SK-N-SH (cell line): Measurements from ENCODE around the gene ZBTB47. TPM values are rescaled to one million over a fixed set of nuclear protein-coding genes. Genes with fewer than 3 reads are reported as not detected.
A peak's percentile ranks its signal among the peaks of the same experiment; 100 is the strongest.

ENCODE experiments used
- CTCF ChIA-PET: fragments of 300-600, 350-600 bp; formaldehyde crosslinking; extraction: SDS; loops from one replicate; lab custom pipeline; 2021; lab: Yijun Ruan, JAX
- POLR2A ChIA-PET: fragments of 350-600 bp; sonication (Branson Sonifier 250); formaldehyde crosslinking; extraction: SDS; loops from one replicate; lab custom pipeline; 2020; ENCODE audit warnings: antibody characterized with exemption, inconsistent platforms; lab: Yijun Ruan, JAX
- DNase-seq: peaks from one replicate; pipeline ENCODE4 v3.0.0; 2012
- H2AFZ ChIP-seq: fragments of 200-600 bp; sonication (generic); 2 replicates; pipeline ENCODE4 v1.8.1; 2016; ENCODE audit warnings: antibody characterized with exemption, mild to moderate bottlenecking, low read depth
- H3F3A ChIP-seq: fragments of 200-600 bp; sonication (generic); replicated peaks from 2 replicates; pipeline ENCODE3; 2016; ENCODE audit warnings: antibody characterized with exemption, mild to moderate bottlenecking; ENCODE audit not compliant: insufficient read depth
- H3K27ac ChIP-seq, 2 experiments: fragments of 200-500 bp in 1 of 2; fragments of 200-600 bp in 1 of 2; sonication (Bioruptor generic) in 1 of 2; sonication (generic), shearing (Covaris generic) in 1 of 2; 2 replicates each; pipeline versions ENCODE4 v1.5.1 to v1.6.1; 2014 to 2016; ENCODE audit warnings: low read depth in 2 of 2, inconsistent platforms in 1 of 2, low read length in 1 of 2, mild to moderate bottlenecking in 1 of 2, mixed read lengths in 1 of 2
- H3K27me3 ChIP-seq: fragments of 200-600 bp; sonication (generic), shearing (Covaris generic); 2 replicates; pipeline ENCODE4 v1.6.1; 2016; ENCODE audit warnings: mixed run types; ENCODE audit not compliant: insufficient read depth
- H3K36me3 ChIP-seq, 2 experiments: fragments of 200-500 bp in 1 of 2; fragments of 200-600 bp in 1 of 2; sonication (Bioruptor generic) in 1 of 2; sonication (generic) in 1 of 2; replicated peaks in 1 of 2; 2 replicates each; pipeline versions ENCODE3 to v1.5.1; 2014 to 2016; ENCODE audit warnings: low read length in 1 of 2, mild to moderate bottlenecking in 1 of 2; ENCODE audit not compliant: insufficient read depth in 2 of 2, control insufficient read depth in 1 of 2
- H3K4me1 ChIP-seq, 2 experiments: fragments of 200-500 bp in 1 of 2; fragments of 200-600 bp in 1 of 2; sonication (Bioruptor generic) in 1 of 2; sonication (generic), shearing (Covaris generic) in 1 of 2; 2 replicates each; pipeline versions ENCODE4 v1.5.1 to v1.6.1; 2014 to 2016; ENCODE audit warnings: low read depth in 1 of 2, low read length in 1 of 2, mixed run types in 1 of 2; ENCODE audit not compliant: insufficient read depth in 2 of 2, control insufficient read depth in 1 of 2
- H3K4me2 ChIP-seq: fragments of 200-600 bp; sonication (generic), shearing (Covaris generic); 2 replicates; pipeline ENCODE4 v1.6.1; 2017; ENCODE audit warnings: mixed run types
- H3K4me3 ChIP-seq, 2 experiments: fragments of 200-500 bp in 1 of 2; fragments of 200-600 bp in 1 of 2; sonication (Bioruptor generic) in 1 of 2; sonication (generic), shearing (Covaris generic) in 1 of 2; 2 replicates each; pipeline versions ENCODE4 v1.5.1 to v1.8.1; 2014 to 2016; ENCODE audit warnings: low read depth in 2 of 2, inconsistent platforms in 1 of 2, low read length in 1 of 2, mild to moderate bottlenecking in 1 of 2, mixed read lengths in 1 of 2, moderate library complexity in 1 of 2
- H3K79me2 ChIP-seq: fragments of 200-600 bp; sonication (generic); 2 replicates; pipeline ENCODE4 v1.8.1; 2017; ENCODE audit warnings: mild to moderate bottlenecking; ENCODE audit not compliant: insufficient read depth
- H3K9ac ChIP-seq: fragments of 200-600 bp; sonication (generic); 2 replicates; pipeline ENCODE4 v1.6.1; 2017; ENCODE audit warnings: mixed run types
- H3K9me2 ChIP-seq: fragments of 200-600 bp; sonication (generic); 2 replicates; pipeline ENCODE4 v1.6.1; 2017; ENCODE audit warnings: mixed run types
- H3K9me3 ChIP-seq: fragments of 200-600 bp; sonication (generic); 2 replicates; pipeline ENCODE4 v1.6.1; 2017; ENCODE audit warnings: mixed run types, mild to moderate bottlenecking, moderate library complexity
- H4K20me1 ChIP-seq: fragments of 200-600 bp; sonication (generic); 2 replicates; pipeline ENCODE4 v1.6.1; 2017; ENCODE audit warnings: mild to moderate bottlenecking, mixed run types; ENCODE audit not compliant: insufficient read depth
- CHD2 ChIP-seq: fragments of 150-350 bp; IDR thresholded peaks from 2 replicates; pipeline ENCODE4 v1.6.1; 2018; ENCODE audit warnings: low read length; ENCODE audit not compliant: partially characterized antibody
- ELF1 ChIP-seq: IDR thresholded peaks from 2 replicates; pipeline ENCODE4 v1.4.0; 2012
- EZH2phosphoT487 ChIP-seq: fragments of 200-600 bp; sonication (generic); IDR thresholded peaks from 2 replicates; pipeline ENCODE4 v1.6.1; 2017; ENCODE audit warnings: low read depth, mixed run types, mild to moderate bottlenecking, antibody characterized with exemption, moderate library complexity, borderline replicate concordance
- FOSL2 ChIP-seq: IDR thresholded peaks from 2 replicates; pipeline ENCODE4 v1.4.0; 2012; ENCODE audit warnings: low read depth, mild to moderate bottlenecking, moderate library complexity, borderline replicate concordance
- FOXM1 ChIP-seq: IDR thresholded peaks from 2 replicates; pipeline ENCODE4 v1.4.0; 2012; ENCODE audit warnings: low read depth, mild to moderate bottlenecking
- IRF3 ChIP-seq: fragments of 150-350 bp; IDR thresholded peaks from 2 replicates; pipeline ENCODE4 v1.6.1; 2016; ENCODE audit warnings: mild to moderate bottlenecking, low read depth, low read length
- JUND ChIP-seq: IDR thresholded peaks from 2 replicates; pipeline ENCODE4 v1.4.0; 2012
- NFIC ChIP-seq: IDR thresholded peaks from 2 replicates; pipeline ENCODE4 v1.4.0; 2012; ENCODE audit warnings: borderline replicate concordance
- PBX3 ChIP-seq: IDR thresholded peaks from 2 replicates; pipeline ENCODE4; 2012
- POLR2AphosphoS5 ChIP-seq: IDR thresholded peaks from 2 replicates; pipeline ENCODE4 v1.6.1; 2012; ENCODE audit warnings: low read depth, low read length
- RAD21 ChIP-seq: IDR thresholded peaks from 2 replicates; pipeline ENCODE4 v1.6.1; 2012; ENCODE audit warnings: mild to moderate bottlenecking, low read length
- RXRA ChIP-seq: IDR thresholded peaks from 2 replicates; pipeline ENCODE4 v1.4.0; 2012; ENCODE audit warnings: low read depth, mild to moderate bottlenecking, borderline replicate concordance
- WGBS: methylation state at CpG from one replicate; pipeline ENCODE4 v1.1.6; 2017; ENCODE audit warnings: low lambda C conversion rate; 5-methylcytosine and 5-hydroxymethylcytosine counted together
- polyA plus RNA-seq, 3 experiments: library from polyadenylated mRNA; depleted of rRNA; stranded (reverse); fragments of >200 nt; gene quantifications; 2 replicates each; pipeline ENCODE4 v1.2.3, GENCODE V29; 2012

The ZBTB47 gene
- polyA plus RNA-seq, 1 of the 3 experiments (the other 2 are of a cell fraction): 9.9 TPM

GRCh38 chr3:42655331-42655888 is 1.9 kb downstream of the ZBTB47 start:
- peak overlapping the region; percentile 99 for H3K4me2 ChIP-seq
- no peaks in the 10 kb centered on the region for H3K9me2 ChIP-seq
- no peak for TF ChIP-seq ELF1
- no peak for TF ChIP-seq POLR2AphosphoS5
- TF ChIP-seq CHD2: no peak
- TF ChIP-seq EZH2phosphoT487: no peak
- TF ChIP-seq RXRA: no peak
- peak; percentile 20; the same call in 1 of the 2 replicates for TF ChIP-seq NFIC
- no peak for TF ChIP-seq RAD21
- H3K79me2 ChIP-seq: peaks cover 44% of the 10 kb centered on the region
- CTCF ChIA-PET: interaction anchor here (1.5 to 2.7 kb wide), 3 partner anchors 54 to 94 kb away, joined by 4 to 12 read pairs (median 5); partner anchors contain the start of gene NKTR
- DNase-seq: peak; percentile 83
- H4K20me1 ChIP-seq: peaks cover 8% of the 10 kb centered on the region; the same call in 1 of the 2 replicates
- H3K4me1 ChIP-seq: peaks cover 24 to 42% of the 10 kb centered on the region in 2 experiments
- H3K27ac ChIP-seq: peak overlapping the region; percentile 35 to 83; a peak in 1 of 4 replicates
- POLR2A ChIA-PET: interaction anchor here (0.6 kb wide), 1 partner anchor 164 kb away, joined by 3 read pairs; no protein-coding TSS in a partner anchor
- H2AFZ ChIP-seq: no peak overlapping the region; the same call in 1 of the 2 replicates
- 82% methylated on average over 2 of the region's 4 CpGs for WGBS
- H3K27me3 ChIP-seq: no peaks in the 10 kb centered on the region
- H3K9ac ChIP-seq: peak overlapping the region; percentile 88
- no peaks in the 10 kb centered on the region for H3K9me3 ChIP-seq
- peak overlapping the region; percentile 83 to 91 for H3K4me3 ChIP-seq
- H3F3A ChIP-seq: peaks cover 21% of the 10 kb centered on the region
- H3K36me3 ChIP-seq: peaks cover 5 to 16% of the 10 kb centered on the region in 2 experiments

GRCh38 chr3:42655980-42656679 is 2.6 kb downstream of the ZBTB47 start:
- Histone ChIP-seq H3K79me2 (peaks cover 38% of the 10 kb centered on the region; the same call in 1 of the 2 replicates), H3K4me2 (peak overlapping the region; percentile 99), H2AFZ (no peak overlapping the region), H3K36me3 (peaks cover 0 to 16% of the 10 kb centered on the region in 2 experiments), H3K27me3 (no peaks in the 10 kb centered on the region), H3K27ac (no peak overlapping the region), H3K4me1 (peaks cover 18 to 41% of the 10 kb centered on the region in 2 experiments), H3K9me3 (no peaks in the 10 kb centered on the region), H3K9me2 (no peaks in the 10 kb centered on the region), H3K9ac (no peak overlapping the region), H4K20me1 (peaks cover 8% of the 10 kb centered on the region; the same call in 1 of the 2 replicates), H3F3A (peaks cover 15% of the 10 kb centered on the region), H3K4me3 (no peak overlapping the region)
- DNase-seq: peak; percentile 30
- POLR2A ChIA-PET: no interaction called here
- WGBS: 91% methylated on average over 6 of the region's 6 CpGs
- TF ChIP-seq PBX3 (peak; percentile 78), IRF3 (no peak), FOXM1 (no peak), JUND (peak; percentile 30; the same call in 1 of the 2 replicates), FOSL2 (peak; percentile 67; the same call in 1 of the 2 replicates)
- CTCF ChIA-PET: interaction anchor here (0.8 kb wide), 1 partner anchor 88 kb away, joined by 3 read pairs; no protein-coding TSS in a partner anchor
